WTC11 (cell line): ENCODE results near the gene LSM7. TPM values are rescaled to one million over a fixed set of nuclear protein-coding genes. Genes with fewer than 3 reads are reported as not detected.

Experiments
- ATAC-seq: fragments of 200-7000 bp; cut with Tn5 transposase; 2 replicates; pipeline ENCODE4 v1.10.0; 2021; ENCODE audit warnings: mild to moderate bottlenecking, moderate library complexity
- CTCF ChIA-PET: fragments of 300-600 bp; sonication (Branson Sonifier 250); formaldehyde crosslinking; loops from one replicate; lab custom pipeline; 2021; ENCODE audit warnings: antibody characterized with exemption; lab: Charles Lee
- POLR2A ChIA-PET: fragments of 350-600 bp; sonication (Branson Sonifier 250); formaldehyde crosslinking; loops from one replicate; lab custom pipeline; 2021; ENCODE audit warnings: antibody characterized with exemption; lab: Charles Lee
- DNase-seq: peaks from one replicate; pipeline ENCODE4 v3.0.0; 2021; ENCODE audit warnings: low spot score
- H3K27ac Mint-ChIP-seq: 2 replicates; pipeline ENCODE4 v1.8.0; 2021; ENCODE audit warnings: mixed read lengths
- H3K27me3 Mint-ChIP-seq: 2 replicates; pipeline ENCODE4 v1.8.0; 2021; ENCODE audit warnings: low read depth, mild to moderate bottlenecking, moderate library complexity, mixed read lengths
- H3K36me3 Mint-ChIP-seq: 2 replicates; pipeline ENCODE4 v1.8.0; 2021; ENCODE audit warnings: mixed read lengths
- H3K4me1 Mint-ChIP-seq: 2 replicates; pipeline ENCODE4 v1.8.0; 2022; ENCODE audit warnings: mixed read lengths
- H3K4me3 Mint-ChIP-seq: 2 replicates; pipeline ENCODE4 v1.8.0; 2021; ENCODE audit warnings: mild to moderate bottlenecking, moderate library complexity, mixed read lengths
- H3K9me3 Mint-ChIP-seq: 2 replicates; pipeline ENCODE4 v1.8.0; 2021; ENCODE audit warnings: mixed read lengths
- ATF1 ChIP-seq: sonication (generic); formaldehyde crosslinking; IDR thresholded peaks from 2 replicates; pipeline ENCODE4 v1.8.1; 2023; ENCODE audit warnings: mild to moderate bottlenecking, moderate library complexity, missing genetic modification reagents
- ATF6 ChIP-seq: sonication (generic); formaldehyde crosslinking; IDR thresholded peaks from 2 replicates; pipeline ENCODE4 v1.8.1; 2023; ENCODE audit warnings: mild to moderate bottlenecking, missing genetic modification reagents
- CBFB ChIP-seq: sonication (generic); formaldehyde crosslinking; IDR thresholded peaks from 2 replicates; pipeline ENCODE4 v1.8.1; 2022; ENCODE audit warnings: mild to moderate bottlenecking, low read depth, missing genetic modification reagents
- CREM ChIP-seq: sonication (generic); formaldehyde crosslinking; IDR thresholded peaks from 2 replicates; pipeline ENCODE4 v1.8.1; 2022; ENCODE audit warnings: mild to moderate bottlenecking, missing genetic modification reagents, moderate library complexity
- E2F1 ChIP-seq: sonication (generic); formaldehyde crosslinking; IDR thresholded peaks from 2 replicates; pipeline ENCODE4 v1.8.0; 2022; ENCODE audit warnings: mild to moderate bottlenecking, missing genetic modification reagents
- ERG ChIP-seq: fragments of 250-450 bp; sonication (Bioruptor Pico); IDR thresholded peaks from 2 replicates; pipeline ENCODE4 v1.8.0; 2021; ENCODE audit warnings: mild to moderate bottlenecking
- ESRRA ChIP-seq: sonication (generic); formaldehyde crosslinking; IDR thresholded peaks from 2 replicates; pipeline ENCODE4 v1.8.1; 2022; ENCODE audit warnings: mild to moderate bottlenecking, missing genetic modification reagents, borderline replicate concordance
- GRHL2 ChIP-seq: fragments of 250-450 bp; sonication (Bioruptor Pico); IDR thresholded peaks from 2 replicates; pipeline ENCODE4 v1.8.0; 2022; ENCODE audit warnings: mild to moderate bottlenecking, moderate library complexity; ENCODE audit not compliant: insufficient replicate concordance, severe bottlenecking
- HMGXB4 ChIP-seq: sonication (generic); formaldehyde crosslinking; IDR thresholded peaks from 2 replicates; pipeline ENCODE4 v1.8.1; 2023; ENCODE audit warnings: mild to moderate bottlenecking, moderate library complexity, missing genetic modification reagents
- KAT7 ChIP-seq: sonication (generic); formaldehyde crosslinking; IDR thresholded peaks from 2 replicates; pipeline ENCODE4 v1.8.1; 2023; ENCODE audit warnings: missing genetic modification reagents, mild to moderate bottlenecking, borderline replicate concordance
- MXD4 ChIP-seq: fragments of 250-450 bp; sonication (Bioruptor Pico); IDR thresholded peaks from 2 replicates; pipeline ENCODE4 v1.8.0; 2021; ENCODE audit warnings: mild to moderate bottlenecking, moderate library complexity, borderline replicate concordance
- NFATC4 ChIP-seq: fragments of 250-450 bp; sonication (Bioruptor Pico); IDR thresholded peaks from 2 replicates; pipeline ENCODE4 v1.9.0; 2021; ENCODE audit warnings: mild to moderate bottlenecking
- NR3C1 ChIP-seq: sonication (generic); formaldehyde crosslinking; conservative IDR thresholded peaks from 2 replicates; pipeline ENCODE4 v1.8.1; 2023; ENCODE audit warnings: low read depth, mild to moderate bottlenecking, missing genetic modification reagents
- RELA ChIP-seq: sonication (generic); formaldehyde crosslinking; IDR thresholded peaks from 2 replicates; pipeline ENCODE4 v1.8.1; 2022; ENCODE audit warnings: missing genetic modification reagents, mild to moderate bottlenecking, borderline replicate concordance
- SMAD3 ChIP-seq: sonication (generic); formaldehyde crosslinking; IDR thresholded peaks from 2 replicates; pipeline ENCODE4 v1.8.0; 2022; ENCODE audit warnings: missing genetic modification reagents, mild to moderate bottlenecking, borderline replicate concordance
- SMAD4 ChIP-seq: sonication (generic); formaldehyde crosslinking; IDR thresholded peaks from 2 replicates; pipeline ENCODE4 v1.8.0; 2022; ENCODE audit warnings: mild to moderate bottlenecking, missing genetic modification reagents
- TEAD1 ChIP-seq: sonication (generic); formaldehyde crosslinking; IDR thresholded peaks from 2 replicates; pipeline ENCODE4 v1.8.0; 2022; ENCODE audit warnings: mild to moderate bottlenecking, missing genetic modification reagents
- USF2 ChIP-seq: sonication (generic); formaldehyde crosslinking; IDR thresholded peaks from 2 replicates; pipeline ENCODE4 v1.8.1; 2023; ENCODE audit warnings: mild to moderate bottlenecking, missing genetic modification reagents, moderate library complexity
- ZBTB43 ChIP-seq: sonication (generic); formaldehyde crosslinking; IDR thresholded peaks from 2 replicates; pipeline ENCODE4 v1.8.1; 2023; ENCODE audit warnings: mild to moderate bottlenecking, missing genetic modification reagents
- ZNF281 ChIP-seq: sonication (generic); formaldehyde crosslinking; IDR thresholded peaks from 2 replicates; pipeline ENCODE4 v1.8.0; 2023; ENCODE audit warnings: mild to moderate bottlenecking, missing genetic modification reagents
- ZNF671 ChIP-seq: fragments of 250-450 bp; sonication (Bioruptor Pico); IDR thresholded peaks from 2 replicates; pipeline ENCODE4 v1.8.0; 2021; ENCODE audit warnings: mild to moderate bottlenecking
- ZSCAN18 ChIP-seq: fragments of 250-450 bp; sonication (Bioruptor Pico); IDR thresholded peaks from 2 replicates; pipeline ENCODE4 v2.1.2; 2022; ENCODE audit warnings: mild to moderate bottlenecking, moderate library complexity
- total RNA-seq: library from RNA; stranded (reverse); gene quantifications from 3 replicates; pipeline ENCODE4 v1.2.3, GENCODE V29; 2021

Gene LSM7
- total RNA-seq, 1 experiment from 2014 or later, result 245 TPM

- no peak overlapping the region for H3K27ac Mint-ChIP-seq
- ChIA-PET POLR2A (no interaction called here), CTCF (interaction anchor here (0.5 to 2.4 kb wide), 4 partner anchors 8 to 469 kb away, joined by 3 to 11 read pairs (median 6); no protein-coding TSS in a partner anchor)
- no peaks in the 10 kb centered on the region for H3K9me3 Mint-ChIP-seq
- H3K36me3 Mint-ChIP-seq, result no peaks in the 10 kb centered on the region
- DNase-seq (no peak), ATAC-seq (peak; percentile 12)
- peaks cover 7% of the 10 kb centered on the region for H3K4me1 Mint-ChIP-seq
- peaks cover 20% of the 10 kb centered on the region for H3K27me3 Mint-ChIP-seq
- TF ChIP-seq ERG (CRISPR knock-in tag) (no peak), E2F1 (CRISPR knock-in tag) (no peak), USF2 (CRISPR knock-in tag) (no peak), ZBTB43 (CRISPR knock-in tag) (no peak), HMGXB4 (CRISPR knock-in tag) (no peak), ATF6 (CRISPR knock-in tag) (no peak), TEAD1 (CRISPR knock-in tag) (no peak), GRHL2 (CRISPR knock-in tag) (no peak), SMAD4 (CRISPR knock-in tag) (no peak), MXD4 (CRISPR knock-in tag) (no peak), ZNF281 (CRISPR knock-in tag) (no peak)
- peak overlapping the region; percentile 38 for H3K4me3 Mint-ChIP-seq
Observed at GRCh38 chr19:2307518-2308012, 20.8 kb downstream of the LSM7 start.

- Mint-ChIP-seq H3K36me3 (no peaks in the 10 kb centered on the region), H3K4me3 (peak overlapping the region; percentile 20; the same call in 1 of the 2 replicates), H3K4me1 (peaks cover 7% of the 10 kb centered on the region), H3K9me3 (no peaks in the 10 kb centered on the region), H3K27me3 (peaks cover 20% of the 10 kb centered on the region), H3K27ac (no peak overlapping the region)
- POLR2A ChIA-PET, result no interaction called here
- ATAC-seq, result no peak
- no peak for DNase-seq
- CTCF ChIA-PET, result interaction anchor here (0.6 to 2.4 kb wide), 4 partner anchors 9 to 286 kb away, joined by 3 to 11 read pairs (median 6); no protein-coding TSS in a partner anchor
- TF ChIP-seq NR3C1 (CRISPR knock-in tag) (no peak), RELA (no peak), ESRRA (no peak), CBFB (no peak), ZSCAN18 (CRISPR knock-in tag) (no peak), GRHL2 (CRISPR knock-in tag) (no peak), ZNF671 (no peak), CREM (no peak), NFATC4 (CRISPR knock-in tag) (no peak), KAT7 (CRISPR knock-in tag) (no peak), SMAD3 (CRISPR knock-in tag) (no peak), TEAD1 (CRISPR knock-in tag) (no peak), ATF1 (CRISPR knock-in tag) (no peak)
Observed at GRCh38 chr19:2306971-2307370, 21.4 kb downstream of the LSM7 start.
